ENCODE data around the gene LRRC4C.

The LRRC4C gene

DNA sequence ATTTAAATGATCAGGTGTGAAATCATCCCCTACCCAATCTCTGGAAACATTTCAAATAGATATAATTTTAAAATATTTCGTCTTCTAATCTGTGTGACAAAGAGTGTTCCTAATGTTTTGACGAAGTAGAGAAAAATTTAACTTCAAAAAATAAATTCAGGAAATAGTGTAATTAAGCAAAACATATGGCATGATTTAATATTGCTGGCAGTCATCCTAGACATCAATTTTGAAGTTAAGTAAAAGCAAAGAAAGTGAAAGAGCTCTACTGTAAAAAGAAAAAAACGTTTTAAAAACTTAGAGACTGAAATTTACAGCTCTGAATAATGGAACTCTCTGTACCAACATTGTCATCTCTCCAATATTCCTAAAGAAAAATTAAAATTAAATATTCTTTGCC lies 1062.3 kb downstream of the LRRC4C start:
- Histone ChIP-seq H2AFZ (ENCODE audit: low read length) (no peak overlapping the region), H3K18ac (ENCODE audit: low read length) (no peak overlapping the region), H3K9ac (ENCODE audit: low read depth, low read length, poor library complexity) (no peak overlapping the region), H3K4me1 (ENCODE audit: control insufficient read depth in 2 of 2, insufficient read depth in 1 of 2, low read depth in 1 of 2, low read length in 2 of 2) (no peaks in the 10 kb centered on the region), H3K4ac (ENCODE audit: low read length) (no peak overlapping the region), H3K27ac (replicated peaks; ENCODE audit: low read length) (no peak overlapping the region), H3K9me3 (replicated peaks in 1 of 2; ENCODE audit: control insufficient read depth in 2 of 2, insufficient read depth in 1 of 2, low read depth in 1 of 2, low read length in 2 of 2) (no peaks in the 10 kb centered on the region), H4K91ac (ENCODE audit: low read depth, low read length, poor library complexity) (no peak overlapping the region), H4K8ac (ENCODE audit: low read depth, low read length) (no peak overlapping the region), H2AK5ac (ENCODE audit: low read depth, low read length) (no peak overlapping the region), H2BK12ac (ENCODE audit: low read length) (no peak overlapping the region), H3K27me3 (ENCODE audit: control insufficient read depth in 3 of 3, insufficient read depth in 3 of 3, low read depth in 1 of 3, low read length in 3 of 3) (no peaks in the 10 kb centered on the region), H3K4me3 (ENCODE audit: low read length in 2 of 2) (no peak overlapping the region), H3K79me1 (ENCODE audit: low read depth, low read length) (no peaks in the 10 kb centered on the region), H2BK15ac (ENCODE audit: low read length) (no peak overlapping the region), H2BK5ac (ENCODE audit: low read length) (no peak overlapping the region), H3K23ac (ENCODE audit: low read depth, low read length, poor library complexity) (no peak overlapping the region), H3K14ac (ENCODE audit: low read length) (no peak overlapping the region), H3K4me2 (ENCODE audit: insufficient read depth, low read length, poor library complexity, severe bottlenecking) (no peak overlapping the region), H3K36me3 (replicated peaks in 1 of 2; ENCODE audit: control insufficient read depth in 2 of 2, insufficient read depth in 2 of 2, low read length in 2 of 2) (no peaks in the 10 kb centered on the region), H2BK120ac (ENCODE audit: low read depth, low read length) (no peak overlapping the region)
- DNase-seq (ENCODE audit: low spot score): no peak
- WGBS, 2 donors (ENCODE audit: extremely low coverage in 2 of 2, insufficient read length in 2 of 2, insufficient replicate concordance in 1 of 2): no CpG with 5 or more reads among the region's 3 CpGs

DNA sequence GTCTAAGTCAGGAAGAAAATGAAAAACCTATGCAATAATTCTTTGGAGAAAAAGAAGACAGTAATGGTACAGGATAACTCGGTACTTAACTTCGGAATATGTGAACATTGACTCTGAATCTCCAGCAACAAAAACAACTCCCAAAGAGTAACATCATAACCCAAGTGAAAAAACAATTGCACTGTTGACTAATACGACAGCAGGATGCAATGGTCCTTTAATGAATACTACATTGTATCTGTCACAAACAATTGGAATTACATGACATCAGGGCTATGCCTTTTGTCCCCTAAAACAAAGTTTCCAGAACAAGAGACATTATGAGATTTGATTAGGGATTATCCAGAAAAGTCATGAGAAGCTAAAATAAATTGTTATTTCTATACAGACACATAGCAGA lies 1065.9 kb downstream of the LRRC4C start:
- WGBS, 2 donors (ENCODE audit: extremely low coverage in 2 of 2, insufficient read length in 2 of 2, insufficient replicate concordance in 1 of 2): no CpG with 5 or more reads among the region's 3 CpGs
- no peak overlapping the region for H2AK5ac ChIP-seq (ENCODE audit: low read depth, low read length)

DNA sequence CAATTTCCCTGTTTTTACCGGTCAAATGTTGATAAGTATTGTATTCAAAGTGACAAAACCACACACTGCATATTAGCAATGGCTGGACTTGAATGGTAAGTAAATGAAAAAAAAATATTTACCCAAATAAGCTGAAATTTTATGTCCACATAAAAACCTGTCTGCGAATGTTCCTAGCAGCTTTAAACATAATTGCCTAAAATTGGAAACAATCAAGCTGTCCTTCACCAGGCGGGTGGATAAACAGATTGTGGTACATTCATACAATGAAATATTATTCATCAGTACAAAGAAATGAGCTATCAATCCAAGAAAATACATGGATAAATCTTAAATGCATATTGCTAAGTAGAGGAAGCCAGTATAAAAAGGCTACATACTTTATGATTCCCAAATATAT lies 1067.8 kb downstream of the LRRC4C start:
- no peak overlapping the region for H3K18ac ChIP-seq (ENCODE audit: low read length)
- H2BK15ac ChIP-seq (ENCODE audit: low read length): no peak overlapping the region
- H2BK12ac ChIP-seq (ENCODE audit: low read length): no peak overlapping the region
- H4K8ac ChIP-seq (ENCODE audit: low read depth, low read length): no peak overlapping the region
- H3K4ac ChIP-seq (ENCODE audit: low read length): no peak overlapping the region
- H3K9me3 ChIP-seq (replicated peaks in 1 of 2; ENCODE audit: control insufficient read depth in 2 of 2, insufficient read depth in 1 of 2, low read depth in 1 of 2, low read length in 2 of 2): no peaks in the 10 kb centered on the region
- DNase-seq (ENCODE audit: low spot score): no peak
- H3K9ac ChIP-seq (ENCODE audit: low read depth, low read length, poor library complexity): no peak overlapping the region
- H3K4me1 ChIP-seq (ENCODE audit: control insufficient read depth in 2 of 2, insufficient read depth in 1 of 2, low read depth in 1 of 2, low read length in 2 of 2): no peaks in the 10 kb centered on the region
- H3K27me3 ChIP-seq (ENCODE audit: control insufficient read depth in 3 of 3, insufficient read depth in 3 of 3, low read depth in 1 of 3, low read length in 3 of 3): no peaks in the 10 kb centered on the region
- no peaks in the 10 kb centered on the region for H3K79me1 ChIP-seq (ENCODE audit: low read depth, low read length)
- no CpG with 5 or more reads among the region's 3 CpGs for WGBS, 2 donors (ENCODE audit: extremely low coverage in 2 of 2, insufficient read length in 2 of 2, insufficient replicate concordance in 1 of 2)
- H2BK120ac ChIP-seq (ENCODE audit: low read depth, low read length): no peak overlapping the region
- no peaks in the 10 kb centered on the region for H3K36me3 ChIP-seq (replicated peaks in 1 of 2; ENCODE audit: control insufficient read depth in 2 of 2, insufficient read depth in 2 of 2, low read length in 2 of 2)
- no peak overlapping the region for H3K14ac ChIP-seq (ENCODE audit: low read length)
- no peak overlapping the region for H3K4me2 ChIP-seq (ENCODE audit: insufficient read depth, low read length, poor library complexity, severe bottlenecking)
- H2AFZ ChIP-seq (ENCODE audit: low read length): no peak overlapping the region
- H2AK5ac ChIP-seq (ENCODE audit: low read depth, low read length): no peak overlapping the region
- H4K91ac ChIP-seq (ENCODE audit: low read depth, low read length, poor library complexity): no peak overlapping the region
- no peak overlapping the region for H2BK5ac ChIP-seq (ENCODE audit: low read length)
- no peak overlapping the region for H3K27ac ChIP-seq (replicated peaks; ENCODE audit: low read length)
- no peak overlapping the region for H3K23ac ChIP-seq (ENCODE audit: low read depth, low read length, poor library complexity)
- H3K4me3 ChIP-seq (ENCODE audit: low read length in 2 of 2): no peak overlapping the region

More for the DNA sequence above, 1065.9 kb downstream of the LRRC4C start:
- no peak overlapping the region for H2BK5ac ChIP-seq (ENCODE audit: low read length)
- no peaks in the 10 kb centered on the region for H3K27me3 ChIP-seq (ENCODE audit: control insufficient read depth in 3 of 3, insufficient read depth in 3 of 3, low read depth in 1 of 3, low read length in 3 of 3)
- no peak overlapping the region for H3K27ac ChIP-seq (replicated peaks; ENCODE audit: low read length)
- H3K4me1 ChIP-seq (ENCODE audit: control insufficient read depth in 2 of 2, insufficient read depth in 1 of 2, low read depth in 1 of 2, low read length in 2 of 2): no peaks in the 10 kb centered on the region
- H2BK120ac ChIP-seq (ENCODE audit: low read depth, low read length): no peak overlapping the region
- no peak overlapping the region for H2BK12ac ChIP-seq (ENCODE audit: low read length)
- no peaks in the 10 kb centered on the region for H3K36me3 ChIP-seq (replicated peaks in 1 of 2; ENCODE audit: control insufficient read depth in 2 of 2, insufficient read depth in 2 of 2, low read length in 2 of 2)
- no peak overlapping the region for H2AFZ ChIP-seq (ENCODE audit: low read length)
- no peak overlapping the region for H3K4me2 ChIP-seq (ENCODE audit: insufficient read depth, low read length, poor library complexity, severe bottlenecking)
- H3K18ac ChIP-seq (ENCODE audit: low read length): no peak overlapping the region
- no peak overlapping the region for H4K91ac ChIP-seq (ENCODE audit: low read depth, low read length, poor library complexity)
- no peaks in the 10 kb centered on the region for H3K79me1 ChIP-seq (ENCODE audit: low read depth, low read length)
- no peak overlapping the region for H4K8ac ChIP-seq (ENCODE audit: low read depth, low read length)
- DNase-seq (ENCODE audit: low spot score): no peak
- H2BK15ac ChIP-seq (ENCODE audit: low read length): no peak overlapping the region
- no peaks in the 10 kb centered on the region for H3K9me3 ChIP-seq (replicated peaks in 1 of 2; ENCODE audit: control insufficient read depth in 2 of 2, insufficient read depth in 1 of 2, low read depth in 1 of 2, low read length in 2 of 2)
- H3K4ac ChIP-seq (ENCODE audit: low read length): no peak overlapping the region
- H3K23ac ChIP-seq (ENCODE audit: low read depth, low read length, poor library complexity): no peak overlapping the region
- no peak overlapping the region for H3K4me3 ChIP-seq (ENCODE audit: low read length in 2 of 2)
- no peak overlapping the region for H3K9ac ChIP-seq (ENCODE audit: low read depth, low read length, poor library complexity)
- H3K14ac ChIP-seq (ENCODE audit: low read length): no peak overlapping the region

DNA sequence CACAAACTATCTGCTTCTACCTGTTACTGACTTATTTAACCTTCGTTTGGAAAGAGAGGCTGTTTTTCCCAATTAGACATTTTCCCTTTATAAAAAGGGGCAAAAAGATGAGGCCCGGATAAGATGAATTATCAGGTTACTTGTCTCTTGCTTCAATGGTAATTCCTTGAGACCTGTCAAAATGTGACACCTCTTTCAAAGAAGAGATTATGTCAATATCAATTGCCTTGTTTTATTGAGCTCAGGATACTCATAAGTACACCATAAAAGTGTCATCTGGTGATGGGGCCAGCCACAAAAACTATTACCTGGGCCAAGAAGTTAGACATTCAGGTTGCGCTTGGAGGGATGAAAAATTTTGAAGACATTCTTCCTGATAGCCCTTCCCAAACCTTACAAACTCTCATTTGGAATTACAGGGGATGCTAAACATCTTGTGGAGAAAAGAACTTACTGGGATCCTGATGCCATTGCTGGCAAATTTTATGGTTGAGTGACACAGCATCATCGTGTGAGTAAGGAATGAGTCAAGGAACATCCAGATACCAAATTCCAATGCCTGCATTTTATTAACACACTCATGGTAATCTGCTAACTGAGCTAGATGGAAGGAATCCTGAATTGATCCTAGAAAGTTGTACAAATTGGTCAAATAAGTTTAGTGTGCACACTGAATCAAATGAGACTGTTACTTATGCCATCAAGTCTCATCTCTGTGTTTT lies 1071.2 kb downstream of the LRRC4C start:
- Histone ChIP-seq H3K9me3 (replicated peaks in 1 of 2; ENCODE audit: control insufficient read depth in 2 of 2, insufficient read depth in 1 of 2, low read depth in 1 of 2, low read length in 2 of 2) (no peaks in the 10 kb centered on the region), H2BK120ac (ENCODE audit: low read depth, low read length) (no peak overlapping the region), H2BK12ac (ENCODE audit: low read length) (no peak overlapping the region), H2BK5ac (ENCODE audit: low read length) (no peak overlapping the region), H3K36me3 (replicated peaks in 1 of 2; ENCODE audit: control insufficient read depth in 2 of 2, insufficient read depth in 2 of 2, low read length in 2 of 2) (no peaks in the 10 kb centered on the region), H3K27ac (replicated peaks; ENCODE audit: low read length) (no peak overlapping the region), H3K14ac (ENCODE audit: low read length) (no peak overlapping the region), H4K8ac (ENCODE audit: low read depth, low read length) (no peak overlapping the region), H3K18ac (ENCODE audit: low read length) (no peak overlapping the region), H2BK15ac (ENCODE audit: low read length) (no peak overlapping the region), H3K4me3 (ENCODE audit: low read length in 2 of 2) (no peak overlapping the region), H3K4me2 (ENCODE audit: insufficient read depth, low read length, poor library complexity, severe bottlenecking) (no peak overlapping the region), H3K23ac (ENCODE audit: low read depth, low read length, poor library complexity) (no peak overlapping the region), H3K79me1 (ENCODE audit: low read depth, low read length) (no peaks in the 10 kb centered on the region), H2AK5ac (ENCODE audit: low read depth, low read length) (no peak overlapping the region), H4K91ac (ENCODE audit: low read depth, low read length, poor library complexity) (no peak overlapping the region), H3K4me1 (ENCODE audit: control insufficient read depth in 2 of 2, insufficient read depth in 1 of 2, low read depth in 1 of 2, low read length in 2 of 2) (peaks cover 0 to 2% of the 10 kb centered on the region in 2 donors), H3K27me3 (ENCODE audit: control insufficient read depth in 3 of 3, insufficient read depth in 3 of 3, low read depth in 1 of 3, low read length in 3 of 3) (no peaks in the 10 kb centered on the region), H3K4ac (ENCODE audit: low read length) (no peak overlapping the region), H3K9ac (ENCODE audit: low read depth, low read length, poor library complexity) (no peak overlapping the region), H2AFZ (ENCODE audit: low read length) (no peak overlapping the region)
- DNase-seq (ENCODE audit: low spot score): no peak
- WGBS, 2 donors (ENCODE audit: extremely low coverage in 2 of 2, insufficient read length in 2 of 2, insufficient replicate concordance in 1 of 2): no CpG with 5 or more reads among the region's 4 CpGs
